Smooth muscle cell (in vitro differentiated cells): Measurements from ENCODE around the gene EFNA1. TPM values are rescaled to one million over a fixed set of nuclear protein-coding genes. Genes with fewer than 3 reads are reported as not detected.

Experiments
- DNase-seq: peaks from one replicate; lab custom pipeline; 2025; ENCODE audit not compliant: unreplicated experiment; lab: John Stamatoyannopoulos, UW
- H2AFZ ChIP-seq: fragments of 200-600 bp; sonication (generic); 2 replicates; pipeline ENCODE4 v1.6.0; 2016; ENCODE audit warnings: antibody characterized with exemption, low read depth, mild to moderate bottlenecking
- H3F3A ChIP-seq: fragments of 200-600 bp; sonication (generic); 2 replicates; pipeline ENCODE4 v1.6.0; 2017; ENCODE audit warnings: antibody characterized with exemption, low read depth
- H3K27ac ChIP-seq: fragments of 200-600 bp; sonication (generic); 2 replicates; pipeline ENCODE4 v1.5.1; 2016; ENCODE audit warnings: low read depth, mild to moderate bottlenecking
- H3K27me3 ChIP-seq: fragments of 200-600 bp; sonication (generic); 2 replicates; pipeline ENCODE4 v1.6.1; 2016; ENCODE audit warnings: low read depth, mild to moderate bottlenecking
- H3K36me3 ChIP-seq: fragments of 200-600 bp; sonication (generic); 2 replicates; pipeline ENCODE4 v1.5.1; 2016; ENCODE audit warnings: low read depth
- H3K4me1 ChIP-seq: fragments of 200-600 bp; sonication (generic); 2 replicates; pipeline ENCODE4 v1.5.1; 2016; ENCODE audit warnings: low read depth
- H3K4me2 ChIP-seq: fragments of 200-600 bp; sonication (generic); 2 replicates; pipeline ENCODE4 v1.6.0; 2016; ENCODE audit warnings: mild to moderate bottlenecking
- H3K4me3 ChIP-seq: fragments of 200-600 bp; sonication (generic); 2 replicates; pipeline ENCODE4 v1.5.1; 2016; ENCODE audit warnings: mild to moderate bottlenecking
- H3K79me2 ChIP-seq: fragments of 200-600 bp; sonication (generic); 2 replicates; pipeline ENCODE4 v1.6.0; 2016; ENCODE audit warnings: low read depth, mild to moderate bottlenecking
- H3K9ac ChIP-seq: fragments of 200-600 bp; sonication (generic); 2 replicates; pipeline ENCODE4 v1.6.0; 2016; ENCODE audit warnings: low read depth
- H3K9me3 ChIP-seq: fragments of 200-600 bp; sonication (generic); replicated peaks from 2 replicates; pipeline ENCODE4 v1.5.1; 2016; ENCODE audit warnings: low read depth
- H4K20me1 ChIP-seq: fragments of 200-600 bp; sonication (generic); 2 replicates; pipeline ENCODE4 v1.6.0; 2016; ENCODE audit warnings: low read depth
- WGBS: methylation state at CpG from one replicate; pipeline ENCODE4 v1.1.7; 2016; ENCODE audit warnings: low lambda C conversion rate; 5-methylcytosine and 5-hydroxymethylcytosine counted together
- polyA plus RNA-seq: library from polyadenylated mRNA; unstranded; fragments of >200 nt; fragmentation: Nextera tagmentation; extraction: Ambion mirVana; gene quantifications from 2 replicates; pipeline ENCODE4 v1.2.1, GENCODE V29; 2016
- total RNA-seq: library from RNA; depleted of rRNA; stranded (reverse); fragments of >200 nt; gene quantifications from 2 replicates; pipeline ENCODE4 v1.2.3, GENCODE V29; 2014
- TF ChIP-seq, protein P1 (sequence below): fragments of 200-600 bp; sonication (generic); IDR thresholded peaks from 2 replicates; pipeline ENCODE4 v1.5.1; 2017; ENCODE audit warnings: borderline replicate concordance, mild to moderate bottlenecking, antibody characterized with exemption; ENCODE audit not compliant: insufficient read depth, poor library complexity, severe bottlenecking

Gene EFNA1
- total and polyA plus RNA-seq, 2 experiments from 2014 or later, result 16.4 to 20.9 TPM

- DNase-seq, result peak; percentile 64
- Histone ChIP-seq H3K36me3 (no peaks in the 10 kb centered on the region), H3K79me2 (peaks cover 22% of the 10 kb centered on the region), H3K9ac (peak overlapping the region; percentile 98), H3K4me3 (peak overlapping the region; percentile 67), H3K9me3 (no peaks in the 10 kb centered on the region), H3F3A (peaks cover 7% of the 10 kb centered on the region), H2AFZ (peak overlapping the region; percentile 69), H3K27me3 (no peaks in the 10 kb centered on the region), H3K4me1 (peaks cover 3% of the 10 kb centered on the region), H4K20me1 (no peaks in the 10 kb centered on the region), H3K27ac (peak overlapping the region; percentile 99), H3K4me2 (peak overlapping the region; percentile 92)
- whole genome bisulfite sequencing, result 6% methylated on average over 18 of the region's 18 CpGs
- TF ChIP-seq, protein P1, sequence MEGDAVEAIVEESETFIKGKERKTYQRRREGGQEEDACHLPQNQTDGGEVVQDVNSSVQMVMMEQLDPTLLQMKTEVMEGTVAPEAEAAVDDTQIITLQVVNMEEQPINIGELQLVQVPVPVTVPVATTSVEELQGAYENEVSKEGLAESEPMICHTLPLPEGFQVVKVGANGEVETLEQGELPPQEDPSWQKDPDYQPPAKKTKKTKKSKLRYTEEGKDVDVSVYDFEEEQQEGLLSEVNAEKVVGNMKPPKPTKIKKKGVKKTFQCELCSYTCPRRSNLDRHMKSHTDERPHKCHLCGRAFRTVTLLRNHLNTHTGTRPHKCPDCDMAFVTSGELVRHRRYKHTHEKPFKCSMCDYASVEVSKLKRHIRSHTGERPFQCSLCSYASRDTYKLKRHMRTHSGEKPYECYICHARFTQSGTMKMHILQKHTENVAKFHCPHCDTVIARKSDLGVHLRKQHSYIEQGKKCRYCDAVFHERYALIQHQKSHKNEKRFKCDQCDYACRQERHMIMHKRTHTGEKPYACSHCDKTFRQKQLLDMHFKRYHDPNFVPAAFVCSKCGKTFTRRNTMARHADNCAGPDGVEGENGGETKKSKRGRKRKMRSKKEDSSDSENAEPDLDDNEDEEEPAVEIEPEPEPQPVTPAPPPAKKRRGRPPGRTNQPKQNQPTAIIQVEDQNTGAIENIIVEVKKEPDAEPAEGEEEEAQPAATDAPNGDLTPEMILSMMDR, result no peak
These were observed 7.3 kb downstream of the EFNA1 start for GRCh38 chr1:155134880-155135414.

- H3K27ac ChIP-seq, result peak within 1 kb of the TSS; percentile 99
- peak within 1 kb of the TSS; percentile 92 for H3K4me2 ChIP-seq
- peak within 1 kb of the TSS; percentile 98 for H3K9ac ChIP-seq
- peaks cover 7% of the 10 kb centered on the region for H3F3A ChIP-seq
- no peaks in the 10 kb centered on the region for H4K20me1 ChIP-seq
- no peaks in the 10 kb centered on the region for H3K36me3 ChIP-seq
- DNase-seq, result peak; percentile 92
- H2AFZ ChIP-seq, result peak within 1 kb of the TSS; percentile 78
- TF ChIP-seq, protein P1, result no peak
- H3K9me3 ChIP-seq, result no peaks in the 10 kb centered on the region
- H3K27me3 ChIP-seq, result no peaks in the 10 kb centered on the region
- peaks cover under 1% of the 10 kb centered on the region for H3K4me1 ChIP-seq
- peaks cover 22% of the 10 kb centered on the region for H3K79me2 ChIP-seq
- peak within 1 kb of the TSS; percentile 67 for H3K4me3 ChIP-seq
- 2% methylated on average over 35 of the region's 52 CpGs for WGBS
These were observed 7.8 kb downstream of the EFNA1 start, which contains the start of gene SLC50A1 for GRCh38 chr1:155135415-155136028. TSS of gene SLC50A1 (plus strand) at chr1:155135852. CDS start at chr1:155135912, 60 bp downstream.

GRCh38 chr1:155136748-155137147, 9.1 kb downstream of the EFNA1 start:
- Histone ChIP-seq H3K27me3 (no peaks in the 10 kb centered on the region), H3K9ac (peak overlapping the region; percentile 92), H3K4me2 (peak overlapping the region; percentile 90), H4K20me1 (no peaks in the 10 kb centered on the region), H3K9me3 (no peaks in the 10 kb centered on the region), H3K36me3 (no peaks in the 10 kb centered on the region), H3F3A (peaks cover 1% of the 10 kb centered on the region), H3K79me2 (peaks cover 22% of the 10 kb centered on the region), H3K27ac (peak overlapping the region; percentile 99), H3K4me3 (peak overlapping the region; percentile 67), H2AFZ (no peak overlapping the region), H3K4me1 (peaks cover 3% of the 10 kb centered on the region)
- no peak for DNase-seq
- TF ChIP-seq, protein P1, result no peak
- 41% methylated on average over 6 of the region's 6 CpGs for WGBS
